CD4-positive, alpha-beta T cell (primary cell): ENCODE results near the gene AQP1. TPM values are rescaled to one million over a fixed set of nuclear protein-coding genes. Genes with fewer than 3 reads are reported as not detected.

ENCODE experiments used
- ATAC-seq: fragments of 200-7000 bp; cut with Tn5 transposase; one replicate; pipeline ENCODE4 v1.10.0; 2022; ENCODE audit warnings: mild to moderate bottlenecking; ENCODE audit not compliant: poor library complexity
- CTCF ChIA-PET: fragments of 350-600 bp; sonication (Branson Sonifier 250); formaldehyde crosslinking; loops from one replicate; lab custom pipeline; 2021; ENCODE audit warnings: antibody characterized with exemption, inconsistent platforms; lab: Charles Lee
- POLR2A ChIA-PET: fragments of 350-600 bp; sonication (Branson Sonifier 250); formaldehyde crosslinking; loops from one replicate; lab custom pipeline; 2021; ENCODE audit warnings: antibody characterized with exemption, inconsistent platforms; lab: Charles Lee
- DNase-seq, 14 experiments: peaks; one replicate each; pipeline ENCODE4 v3.0.0-alpha.2; 2013 to 2020; ENCODE audit warnings: mixed read lengths in 2 of 14
- H3K27ac ChIP-seq, 2 donors: one replicate each; pipeline versions ENCODE4 v1.5.1 to v1.7.0; 2013; ENCODE audit warnings: low read length in 2 of 2, low read depth in 1 of 2, mild to moderate bottlenecking in 1 of 2
- H3K27me3 ChIP-seq, 2 experiments: 1 replicate in 1 of 2; 2 replicates in 1 of 2; pipeline versions ENCODE4 v1.6.1 to v1.7.0; 2013; ENCODE audit warnings: low read length in 2 of 2, control low read depth in 1 of 2, mild to moderate bottlenecking in 1 of 2, moderate library complexity in 1 of 2; ENCODE audit not compliant: insufficient read depth in 2 of 2, control insufficient read depth in 1 of 2
- H3K36me3 ChIP-seq: one replicate; pipeline ENCODE4 v1.6.1; 2013; ENCODE audit warnings: low read length, control low read depth; ENCODE audit not compliant: insufficient read depth
- H3K4me1 ChIP-seq: one replicate; pipeline ENCODE4 v1.6.1; 2013; ENCODE audit warnings: low read length, control low read depth; ENCODE audit not compliant: insufficient read depth
- H3K4me3 ChIP-seq: one replicate; pipeline ENCODE4 v1.5.1; 2013; ENCODE audit warnings: mild to moderate bottlenecking, low read length, moderate library complexity
- H3K9me3 ChIP-seq, 2 experiments: 1 replicate in 1 of 2; 2 replicates in 1 of 2; pipeline versions ENCODE4 v1.6.1 to v1.7.0; 2013; ENCODE audit warnings: low read length in 2 of 2, mild to moderate bottlenecking in 2 of 2, control low read depth in 1 of 2, moderate library complexity in 1 of 2; ENCODE audit not compliant: control insufficient read depth in 1 of 2, insufficient read depth in 1 of 2
- H3K27ac Mint-ChIP-seq: one replicate; pipeline ENCODE4 v1.8.0; 2020; ENCODE audit warnings: mixed read lengths
- H3K27me3 Mint-ChIP-seq: one replicate; pipeline ENCODE4 v1.8.0; 2021; ENCODE audit warnings: mixed read lengths
- H3K36me3 Mint-ChIP-seq: one replicate; pipeline ENCODE4 v1.8.0; 2021; ENCODE audit warnings: low read depth, mixed read lengths
- H3K4me1 Mint-ChIP-seq: one replicate; pipeline ENCODE4 v1.8.0; 2021; ENCODE audit warnings: low read depth, mixed read lengths
- H3K4me3 Mint-ChIP-seq: one replicate; pipeline ENCODE4 v1.8.0; 2020; ENCODE audit warnings: mild to moderate bottlenecking, mixed read lengths
- H3K9me3 Mint-ChIP-seq: one replicate; pipeline ENCODE4 v1.8.0; 2020; ENCODE audit warnings: mixed read lengths
- CTCF ChIP-seq: fragments of 200-600 bp; IDR thresholded peaks from one replicate; pipeline ENCODE4 v1.8.0; 2022; ENCODE audit warnings: antibody characterized with exemption, mild to moderate bottlenecking
- intact Hi-C, 2 experiments: fragments of 100-400 bp; cut with DNase I in 1 of 2; cut with micrococcal nuclease in 1 of 2; formaldehyde crosslinking; loops; one replicate each; pipeline versions ENCODE4 v1.15.1 to v1.9.0; 2023 to 2025; cut with DNase I, micrococcal nuclease
- total RNA-seq, 174 experiments: library from RNA in 2 of 174; stranded (reverse) in 2 of 174; gene quantifications; one replicate each; pipeline ENCODE4 v1.2.3 and lab custom pipeline; 2021 to 2026

The AQP1 gene
- total RNA-seq, 2 experiments from 2014 or later, result 0.17 to 0.22 TPM

- CTCF ChIA-PET, result no interaction called here
- no peaks in the 10 kb centered on the region for H3K9me3 Mint-ChIP-seq
- Histone ChIP-seq H3K36me3 (no peaks in the 10 kb centered on the region), H3K27me3 (no peaks in the 10 kb centered on the region), H3K9me3 (no peaks in the 10 kb centered on the region), H3K4me3 (no peak overlapping the region), H3K4me1 (no peaks in the 10 kb centered on the region), H3K27ac (no peak overlapping the region)
- no peak for TF ChIP-seq CTCF
- intact Hi-C loops, result no loop called here
- no peak for ATAC-seq
- H3K27me3 Mint-ChIP-seq, result no peaks in the 10 kb centered on the region
- no peaks in the 10 kb centered on the region for H3K4me1 Mint-ChIP-seq
- no peak overlapping the region for H3K27ac Mint-ChIP-seq
- no peak overlapping the region for H3K4me3 Mint-ChIP-seq
- no peak for DNase-seq
- POLR2A ChIA-PET, result no interaction called here
- no peaks in the 10 kb centered on the region for H3K36me3 Mint-ChIP-seq
Measured at GRCh38 chr7:30913821-30914515, 2.3 kb downstream of the AQP1 start.

GRCh38 chr7:30914596-30914995, 2.9 kb downstream of the AQP1 start:
- ChIA-PET CTCF (no interaction called here), POLR2A (no interaction called here)
- Mint-ChIP-seq H3K27me3 (no peaks in the 10 kb centered on the region), H3K36me3 (no peaks in the 10 kb centered on the region), H3K4me1 (no peaks in the 10 kb centered on the region), H3K27ac (no peak overlapping the region), H3K4me3 (no peak overlapping the region), H3K9me3 (no peaks in the 10 kb centered on the region)
- TF ChIP-seq CTCF, result no peak
- Histone ChIP-seq H3K36me3 (no peaks in the 10 kb centered on the region), H3K4me1 (no peaks in the 10 kb centered on the region), H3K9me3 (no peaks in the 10 kb centered on the region), H3K4me3 (no peak overlapping the region), H3K27ac (no peak overlapping the region), H3K27me3 (no peaks in the 10 kb centered on the region)
- intact Hi-C loops, result no loop called here
- DNase-seq (no peak), ATAC-seq (no peak)

- Mint-ChIP-seq H3K9me3 (no peaks in the 10 kb centered on the region), H3K4me1 (no peaks in the 10 kb centered on the region), H3K4me3 (no peak overlapping the region), H3K27ac (no peak overlapping the region), H3K27me3 (no peaks in the 10 kb centered on the region), H3K36me3 (no peaks in the 10 kb centered on the region)
- no peaks in the 10 kb centered on the region for H3K27me3 ChIP-seq
- H3K36me3 ChIP-seq, result no peaks in the 10 kb centered on the region
- H3K9me3 ChIP-seq, result no peaks in the 10 kb centered on the region
- no peak for ATAC-seq
- no peak for TF ChIP-seq CTCF
- DNase-seq, result no peak
- ChIA-PET POLR2A (no interaction called here), CTCF (no interaction called here)
- no peak overlapping the region for H3K4me3 ChIP-seq
- no peak overlapping the region for H3K27ac ChIP-seq
- no peaks in the 10 kb centered on the region for H3K4me1 ChIP-seq
- intact Hi-C loops, result no loop called here
Measured at GRCh38 chr7:30915005-30915601, 3.5 kb downstream of the AQP1 start.
